Caco-2 (cell line): Measurements from ENCODE around the gene ZSWIM4. TPM values are rescaled to one million over a fixed set of nuclear protein-coding genes. Genes with fewer than 3 reads are reported as not detected.

Experiments used
- BruUV-seq: library from RNA; stranded (reverse); fragments of 400-500 nt; replicated peaks from 2 replicates; lab custom pipeline; 2021; lab: Mats Ljungman, UMichigan
- CTCF ChIA-PET: fragments of 300-600 bp; sonication (Branson Sonifier 250); formaldehyde crosslinking; loops from one replicate; lab custom pipeline; 2022; ENCODE audit warnings: antibody characterized with exemption; lab: Charles Lee
- POLR2A ChIA-PET: fragments of 300-600 bp; sonication (Branson Sonifier 250); formaldehyde crosslinking; loops from one replicate; lab custom pipeline; 2022; ENCODE audit warnings: antibody characterized with exemption; lab: Charles Lee
- DNase-seq, 2 experiments: peaks; one replicate each; pipeline versions ENCODE4 v3.0.0 to v3.0.0-alpha.2; 2020 to 2022
- H3K27me3 ChIP-seq: replicated peaks from 2 replicates; pipeline ENCODE4 v1.6.0; 2011; ENCODE audit warnings: low read length; ENCODE audit not compliant: control insufficient read depth, insufficient read depth
- H3K36me3 ChIP-seq: 2 replicates; pipeline ENCODE4 v1.5.1; 2011; ENCODE audit warnings: low read length; ENCODE audit not compliant: control insufficient read depth, insufficient read depth
- H3K4me1 ChIP-seq: fragments of 250-450 bp; sonication (Bioruptor Pico); 2 replicates; pipeline ENCODE4 v1.5.1; 2020; ENCODE audit warnings: mild to moderate bottlenecking
- H3K4me3 ChIP-seq: 2 replicates; pipeline ENCODE4 v1.5.1; 2011; ENCODE audit warnings: low read depth, mild to moderate bottlenecking, control low read depth, low read length
- H3K9me3 ChIP-seq: fragments of 250-450 bp; sonication (Bioruptor Pico); 2 replicates; pipeline ENCODE4 v1.5.1; 2020; ENCODE audit warnings: mild to moderate bottlenecking, moderate library complexity
- H3K27ac Mint-ChIP-seq: one replicate; pipeline ENCODE4 v1.8.0; 2022; ENCODE audit warnings: mixed read lengths; ENCODE audit not compliant: unreplicated experiment
- H3K27me3 Mint-ChIP-seq: one replicate; pipeline ENCODE4 v1.8.0; 2022; ENCODE audit warnings: mixed read lengths; ENCODE audit not compliant: insufficient read depth, unreplicated experiment
- H3K36me3 Mint-ChIP-seq: one replicate; pipeline ENCODE4 v1.8.0; 2022; ENCODE audit warnings: mild to moderate bottlenecking, mixed read lengths; ENCODE audit not compliant: insufficient read depth, unreplicated experiment
- H3K4me1 Mint-ChIP-seq: one replicate; pipeline ENCODE4 v1.8.0; 2022; ENCODE audit warnings: low read depth, mixed read lengths; ENCODE audit not compliant: unreplicated experiment
- H3K4me3 Mint-ChIP-seq: one replicate; pipeline ENCODE4 v1.8.0; 2022; ENCODE audit warnings: mild to moderate bottlenecking, moderate library complexity, mixed read lengths; ENCODE audit not compliant: unreplicated experiment
- H3K9me3 Mint-ChIP-seq: one replicate; pipeline ENCODE4 v1.8.0; 2022; ENCODE audit warnings: mixed read lengths; ENCODE audit not compliant: unreplicated experiment
- CTCF ChIP-seq, 2 experiments: fragments of 200-600 bp in 1 of 2; IDR thresholded peaks; 1 replicate in 1 of 2; 2 replicates in 1 of 2; pipeline versions ENCODE4 v1.5.1 to v1.8.0; 2011 to 2022; ENCODE audit warnings: antibody characterized with exemption in 1 of 2, control low read depth in 1 of 2, inconsistent platforms in 1 of 2, low read depth in 1 of 2, low read length in 1 of 2, mild to moderate bottlenecking in 1 of 2, moderate library complexity in 1 of 2; ENCODE audit not compliant: insufficient read depth in 1 of 2, severe bottlenecking in 1 of 2, unreplicated experiment in 1 of 2
- intact Hi-C: fragments of 100-400 bp; cut with micrococcal nuclease; formaldehyde crosslinking; loops from one replicate; pipeline ENCODE4 v1.10.0; 2022; ENCODE audit not compliant: unreplicated experiment
- total RNA-seq: library from RNA; stranded (reverse); gene quantifications from 2 replicates; pipeline ENCODE4 v1.2.3, GENCODE V29; 2022

The ZSWIM4 gene
- total RNA-seq, 1 experiment from 2014 or later: 4.0 TPM

GRCh38 chr19:13756210-13756609, 39.0 kb upstream of the ZSWIM4 start:
- Mint-ChIP-seq H3K4me1 (no peaks in the 10 kb centered on the region), H3K27me3 (no peaks in the 10 kb centered on the region), H3K9me3 (no peaks in the 10 kb centered on the region), H3K36me3 (peaks cover 21% of the 10 kb centered on the region), H3K27ac (no peak overlapping the region), H3K4me3 (no peak overlapping the region)
- no peak for TF ChIP-seq CTCF (IDR thresholded peaks at IDR 0.05; ENCODE audit: insufficient read depth in 1 of 2, low read depth in 1 of 2, low read length in 1 of 2, severe bottlenecking in 1 of 2, unreplicated experiment in 1 of 2)
- intact Hi-C loops: no loop called here
- DNase-seq: no peak
- Histone ChIP-seq H3K9me3 (no peaks in the 10 kb centered on the region), H3K27me3 (no peaks in the 10 kb centered on the region), H3K4me1 (no peaks in the 10 kb centered on the region), H3K4me3 (no peak overlapping the region), H3K36me3 (peaks cover 2% of the 10 kb centered on the region; the same call in 1 of the 2 replicates)
- ChIA-PET CTCF (no interaction called here), POLR2A (no interaction called here)
- no TSS peak for BruUV-seq

- POLR2A ChIA-PET: no interaction called here
- TF ChIP-seq CTCF (IDR thresholded peaks at IDR 0.05; ENCODE audit: insufficient read depth in 1 of 2, low read depth in 1 of 2, low read length in 1 of 2, severe bottlenecking in 1 of 2, unreplicated experiment in 1 of 2): no peak
- no TSS peak for BruUV-seq
Observed at GRCh38 chr19:13757805-13758772, 37.2 kb upstream of the ZSWIM4 start.

GRCh38 chr19:13758795-13759194, 36.4 kb upstream of the ZSWIM4 start:
- DNase-seq: no peak
- Mint-ChIP-seq H3K36me3 (peaks cover 16% of the 10 kb centered on the region), H3K9me3 (no peaks in the 10 kb centered on the region), H3K4me3 (no peak overlapping the region), H3K27ac (no peak overlapping the region), H3K4me1 (no peaks in the 10 kb centered on the region), H3K27me3 (no peaks in the 10 kb centered on the region)
- H3K4me1 ChIP-seq: no peaks in the 10 kb centered on the region; the same call in 1 of the 2 replicates
- TF ChIP-seq CTCF (IDR thresholded peaks at IDR 0.05; ENCODE audit: insufficient read depth in 1 of 2, low read depth in 1 of 2, low read length in 1 of 2, severe bottlenecking in 1 of 2, unreplicated experiment in 1 of 2): no peak
- peaks cover 2% of the 10 kb centered on the region; the same call in 1 of the 2 replicates for H3K36me3 ChIP-seq
- H3K4me3 ChIP-seq: no peak overlapping the region
- POLR2A ChIA-PET: no interaction called here
- intact Hi-C loops: no loop called here
- no peaks in the 10 kb centered on the region for H3K27me3 ChIP-seq
- H3K9me3 ChIP-seq: no peaks in the 10 kb centered on the region
- CTCF ChIA-PET: no interaction called here
- no TSS peak for BruUV-seq

More at GRCh38 chr19:13757805-13758772, 37.2 kb upstream of the ZSWIM4 start:
- H3K4me1 ChIP-seq: no peaks in the 10 kb centered on the region
- H3K9me3 ChIP-seq: no peaks in the 10 kb centered on the region
- intact Hi-C loops: no loop called here
- peaks cover 2% of the 10 kb centered on the region; the same call in 1 of the 2 replicates for H3K36me3 ChIP-seq
- Mint-ChIP-seq H3K36me3 (peaks cover 21% of the 10 kb centered on the region), H3K4me1 (no peaks in the 10 kb centered on the region), H3K4me3 (no peak overlapping the region), H3K27me3 (no peaks in the 10 kb centered on the region), H3K27ac (no peak overlapping the region), H3K9me3 (no peaks in the 10 kb centered on the region)
- no peak overlapping the region for H3K4me3 ChIP-seq
- no peaks in the 10 kb centered on the region for H3K27me3 ChIP-seq
- DNase-seq: no peak
- CTCF ChIA-PET: no interaction called here
